LNCAP (cell line): ENCODE measurements around the gene CLMP.

ENCODE experiments used
- CTCF ChIP-seq: fragments of 450-650 bp; IDR thresholded peaks from 2 replicates; pipeline ENCODE4 v1.5.1; 2017; ENCODE audit warnings: mild to moderate bottlenecking

CLMP gene

GRCh38 chr11:123148965-123149364 lies 46.1 kb downstream of the CLMP start:
- TF ChIP-seq CTCF, result no peak

- TF ChIP-seq CTCF, result no peak
These were observed 49.4 kb downstream of the CLMP start for GRCh38 chr11:123145661-123146060.

- no peak for TF ChIP-seq CTCF
These were observed 49.8 kb downstream of the CLMP start for GRCh38 chr11:123145220-123145619.

GRCh38 chr11:123144707-123145106 lies 50.3 kb downstream of the CLMP start:
- no peak for TF ChIP-seq CTCF

- no peak for TF ChIP-seq CTCF
These were observed 51.1 kb downstream of the CLMP start for GRCh38 chr11:123143921-123144320.

GRCh38 chr11:123143476-123143875 lies 51.6 kb downstream of the CLMP start:
- no peak for TF ChIP-seq CTCF

GRCh38 chr11:123139206-123139605 lies 55.8 kb downstream of the CLMP start:
- TF ChIP-seq CTCF, result no peak

- no peak for TF ChIP-seq CTCF
These were observed 57.4 kb downstream of the CLMP start for GRCh38 chr11:123137431-123138224.
